Neural cell (in vitro differentiated cells): Measurements from ENCODE around the gene ATP2B2. TPM values are rescaled to one million over a fixed set of nuclear protein-coding genes. Genes with fewer than 3 reads are reported as not detected.

Experiments
- H2AFZ ChIP-seq: fragments of 200-600, 300-800 bp; sonication (generic), shearing (Covaris generic); 2 replicates; pipeline ENCODE4 v1.6.0; 2014; ENCODE audit warnings: low read depth, mild to moderate bottlenecking, antibody characterized with exemption, low read length, moderate library complexity
- H3F3A ChIP-seq: fragments of 200-600 bp; shearing (Covaris generic); 2 replicates; pipeline ENCODE4 v1.6.1; 2016; ENCODE audit warnings: mild to moderate bottlenecking, moderate library complexity, mixed read lengths, antibody characterized with exemption, low read length; ENCODE audit not compliant: insufficient read depth, poor library complexity, severe bottlenecking
- H3K27ac ChIP-seq: fragments of 200-600, 300-800 bp; sonication (generic), shearing (Covaris generic); 2 replicates; pipeline ENCODE4 v1.5.1; 2014; ENCODE audit warnings: mild to moderate bottlenecking, low read length, moderate library complexity
- H3K27me3 ChIP-seq: fragments of 300-800, 200-600 bp; sonication (generic), shearing (Covaris generic); 2 replicates; pipeline ENCODE4 v1.6.0; 2014; ENCODE audit warnings: mild to moderate bottlenecking, low read depth, low read length, moderate library complexity; ENCODE audit not compliant: insufficient read depth
- H3K36me3 ChIP-seq: fragments of 300-800, 200-600 bp; sonication (generic), shearing (Covaris generic); 2 replicates; pipeline ENCODE4 v1.5.1; 2014; ENCODE audit warnings: mild to moderate bottlenecking, antibody characterized with exemption, low read length, moderate library complexity; ENCODE audit not compliant: insufficient read depth
- H3K4me2 ChIP-seq: fragments of 300-800, 200-600 bp; sonication (generic), shearing (Covaris generic); 2 replicates; pipeline ENCODE4 v1.6.0; 2014; ENCODE audit warnings: mild to moderate bottlenecking, low read length
- H3K4me3 ChIP-seq: fragments of 300-800, 200-600 bp; sonication (generic), shearing (Covaris generic); 2 replicates; pipeline ENCODE4 v1.5.1; 2014; ENCODE audit warnings: mild to moderate bottlenecking, low read length, moderate library complexity
- H3K79me2 ChIP-seq: fragments of 200-600 bp; shearing (Covaris generic); replicated peaks from 2 replicates; pipeline ENCODE4 v1.6.0; 2014; ENCODE audit warnings: mild to moderate bottlenecking, low read length, moderate library complexity; ENCODE audit not compliant: insufficient read depth
- H3K9ac ChIP-seq: fragments of 300-800, 200-600 bp; sonication (generic), shearing (Covaris generic); 2 replicates; pipeline ENCODE4 v1.6.1; 2016; ENCODE audit warnings: mild to moderate bottlenecking, low read length, mixed read lengths
- H3K9me2 ChIP-seq: fragments of 200-600 bp; shearing (Covaris generic); 2 replicates; pipeline ENCODE4 v1.6.1; 2016; ENCODE audit warnings: mild to moderate bottlenecking, low read length, mixed read lengths; ENCODE audit not compliant: insufficient read depth
- H3K9me3 ChIP-seq: fragments of 200-600, 300-800 bp; sonication (generic), shearing (Covaris generic); 2 replicates; pipeline ENCODE4 v1.6.1; 2016; ENCODE audit warnings: mild to moderate bottlenecking, mixed run types, low read length, moderate library complexity, mixed read lengths
- H4K20me1 ChIP-seq: fragments of 200-600 bp; shearing (Covaris generic); 2 replicates; pipeline ENCODE4 v1.6.1; 2016; ENCODE audit warnings: mild to moderate bottlenecking, mixed run types; ENCODE audit not compliant: insufficient read depth
- EP300 ChIP-seq: fragments of 450-650 bp; conservative IDR thresholded peaks from 2 replicates; pipeline ENCODE4 v1.6.1; 2014; ENCODE audit warnings: antibody characterized with exemption, mild to moderate bottlenecking, moderate library complexity; ENCODE audit not compliant: poor library complexity, severe bottlenecking
- EZH2 ChIP-seq: fragments of 200-600, 300-800 bp; shearing (Covaris generic), sonication (generic); IDR thresholded peaks from 2 replicates; pipeline ENCODE4 v1.6.1; 2014; ENCODE audit warnings: antibody characterized with exemption, low read length, borderline replicate concordance, mild to moderate bottlenecking; ENCODE audit not compliant: insufficient read depth, poor library complexity, severe bottlenecking
- MXI1 ChIP-seq: fragments of 450-650 bp; conservative IDR thresholded peaks from 2 replicates; pipeline ENCODE4 v1.6.1; 2014; ENCODE audit warnings: antibody characterized with exemption, mild to moderate bottlenecking; ENCODE audit not compliant: poor library complexity, severe bottlenecking
- POLR2AphosphoS5 ChIP-seq: IDR thresholded peaks from 2 replicates; pipeline ENCODE4 v1.6.1; 2012
- RAD21 ChIP-seq: fragments of 450-650 bp; conservative IDR thresholded peaks from 2 replicates; pipeline ENCODE4 v1.6.1; 2014; ENCODE audit warnings: antibody characterized with exemption, mild to moderate bottlenecking, moderate library complexity
- SMC3 ChIP-seq: fragments of 450-650 bp; conservative IDR thresholded peaks from 2 replicates; pipeline ENCODE4 v1.6.1; 2014; ENCODE audit warnings: antibody characterized with exemption, mild to moderate bottlenecking, moderate library complexity; ENCODE audit not compliant: poor library complexity
- TAF1 ChIP-seq: IDR thresholded peaks from 2 replicates; pipeline ENCODE4 v1.6.1; 2012; ENCODE audit warnings: low read depth
- polyA minus RNA-seq: library from RNA; depleted of rRNA, polyadenylated mRNA; stranded (reverse); fragments of >200 nt; gene quantifications from 2 replicates; pipeline ENCODE4 v1.2.3, GENCODE V29; 2014
- polyA plus RNA-seq: library from polyadenylated mRNA; depleted of rRNA; stranded (reverse); fragments of >200 nt; gene quantifications from 2 replicates; pipeline ENCODE4 v1.2.3, GENCODE V29; 2014
- TF ChIP-seq, protein P1 (sequence below): IDR thresholded peaks from 2 replicates; pipeline ENCODE4 v1.6.1; 2012; ENCODE audit warnings: borderline replicate concordance
- TF ChIP-seq, protein P2 (sequence below): fragments of 450-650 bp; IDR thresholded peaks from 2 replicates; pipeline ENCODE4 v1.5.1; 2014; ENCODE audit warnings: antibody characterized with exemption, mild to moderate bottlenecking, moderate library complexity; ENCODE audit not compliant: poor library complexity, severe bottlenecking

The ATP2B2 gene
- 8.3 and 9.5 TPM in 2 replicates for polyA plus RNA-seq
- 27.8 and 28.0 TPM in 2 replicates for polyA minus RNA-seq

DNA sequence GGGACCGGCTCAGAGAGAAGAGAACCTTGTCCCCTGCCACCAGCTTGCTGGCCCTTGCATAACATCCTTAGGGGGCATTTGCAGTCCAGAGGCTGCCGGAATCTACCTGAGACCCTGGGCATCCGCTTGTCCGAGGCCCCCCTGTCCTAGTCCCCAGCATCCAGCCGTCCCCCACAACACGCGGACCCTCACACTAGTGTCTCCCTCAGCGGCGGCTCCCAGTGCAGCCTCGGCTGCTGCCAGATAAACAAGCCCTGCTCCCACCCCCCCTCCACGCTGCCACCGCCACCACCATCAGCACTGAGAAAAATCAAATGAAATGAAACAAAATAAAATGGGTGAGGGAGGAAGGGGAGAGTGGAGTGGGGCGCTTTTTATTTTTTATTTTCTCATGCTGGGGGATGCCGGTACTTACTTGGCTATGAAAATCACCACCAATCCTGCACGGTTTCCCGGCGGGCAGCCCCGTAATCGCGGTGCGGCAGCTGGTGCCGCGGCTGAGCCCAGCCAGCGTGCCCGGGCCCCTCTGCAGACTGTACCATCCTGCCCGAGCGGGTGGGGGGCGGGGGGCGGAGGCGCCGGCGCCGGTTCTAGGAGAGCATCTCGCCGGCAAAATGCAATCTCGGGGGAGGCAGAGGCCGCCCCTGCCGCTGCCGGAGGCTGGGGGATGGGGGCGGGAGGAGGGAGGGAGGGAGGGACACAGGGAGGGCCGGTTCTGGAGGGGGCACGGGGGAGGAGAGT lies at the start of gene ATP2B2:
Gene ATP2B2, minus strand, starts transcription at position 537 of the 741 bp plus-strand sequence. CDS start 56,043 bp downstream, outside the sequence.
- Histone ChIP-seq H3K9ac (peak within 1 kb of the TSS; percentile 70), H4K20me1 (no peaks in the 10 kb centered on the region), H2AFZ (peak within 1 kb of the TSS; percentile 33), H3K27ac (peak within 1 kb of the TSS; percentile 28), H3K36me3 (no peaks in the 10 kb centered on the region), H3K79me2 (no peaks in the 10 kb centered on the region), H3K4me3 (peak within 1 kb of the TSS; percentile 68), H3K4me2 (peak within 1 kb of the TSS; percentile 59), H3F3A (no peaks in the 10 kb centered on the region), H3K9me3 (no peaks in the 10 kb centered on the region), H3K9me2 (no peaks in the 10 kb centered on the region), H3K27me3 (no peaks in the 10 kb centered on the region)
- TF ChIP-seq, protein P1, sequence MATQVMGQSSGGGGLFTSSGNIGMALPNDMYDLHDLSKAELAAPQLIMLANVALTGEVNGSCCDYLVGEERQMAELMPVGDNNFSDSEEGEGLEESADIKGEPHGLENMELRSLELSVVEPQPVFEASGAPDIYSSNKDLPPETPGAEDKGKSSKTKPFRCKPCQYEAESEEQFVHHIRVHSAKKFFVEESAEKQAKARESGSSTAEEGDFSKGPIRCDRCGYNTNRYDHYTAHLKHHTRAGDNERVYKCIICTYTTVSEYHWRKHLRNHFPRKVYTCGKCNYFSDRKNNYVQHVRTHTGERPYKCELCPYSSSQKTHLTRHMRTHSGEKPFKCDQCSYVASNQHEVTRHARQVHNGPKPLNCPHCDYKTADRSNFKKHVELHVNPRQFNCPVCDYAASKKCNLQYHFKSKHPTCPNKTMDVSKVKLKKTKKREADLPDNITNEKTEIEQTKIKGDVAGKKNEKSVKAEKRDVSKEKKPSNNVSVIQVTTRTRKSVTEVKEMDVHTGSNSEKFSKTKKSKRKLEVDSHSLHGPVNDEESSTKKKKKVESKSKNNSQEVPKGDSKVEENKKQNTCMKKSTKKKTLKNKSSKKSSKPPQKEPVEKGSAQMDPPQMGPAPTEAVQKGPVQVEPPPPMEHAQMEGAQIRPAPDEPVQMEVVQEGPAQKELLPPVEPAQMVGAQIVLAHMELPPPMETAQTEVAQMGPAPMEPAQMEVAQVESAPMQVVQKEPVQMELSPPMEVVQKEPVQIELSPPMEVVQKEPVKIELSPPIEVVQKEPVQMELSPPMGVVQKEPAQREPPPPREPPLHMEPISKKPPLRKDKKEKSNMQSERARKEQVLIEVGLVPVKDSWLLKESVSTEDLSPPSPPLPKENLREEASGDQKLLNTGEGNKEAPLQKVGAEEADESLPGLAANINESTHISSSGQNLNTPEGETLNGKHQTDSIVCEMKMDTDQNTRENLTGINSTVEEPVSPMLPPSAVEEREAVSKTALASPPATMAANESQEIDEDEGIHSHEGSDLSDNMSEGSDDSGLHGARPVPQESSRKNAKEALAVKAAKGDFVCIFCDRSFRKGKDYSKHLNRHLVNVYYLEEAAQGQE = no peak
- TF ChIP-seq EP300 = no peak
- peak; percentile 41 for TF ChIP-seq MXI1
- TF ChIP-seq SMC3 = peak; percentile 39
- peak; percentile 60 for TF ChIP-seq POLR2AphosphoS5
- peak; percentile 45 for TF ChIP-seq RAD21
- TF ChIP-seq, protein P2, sequence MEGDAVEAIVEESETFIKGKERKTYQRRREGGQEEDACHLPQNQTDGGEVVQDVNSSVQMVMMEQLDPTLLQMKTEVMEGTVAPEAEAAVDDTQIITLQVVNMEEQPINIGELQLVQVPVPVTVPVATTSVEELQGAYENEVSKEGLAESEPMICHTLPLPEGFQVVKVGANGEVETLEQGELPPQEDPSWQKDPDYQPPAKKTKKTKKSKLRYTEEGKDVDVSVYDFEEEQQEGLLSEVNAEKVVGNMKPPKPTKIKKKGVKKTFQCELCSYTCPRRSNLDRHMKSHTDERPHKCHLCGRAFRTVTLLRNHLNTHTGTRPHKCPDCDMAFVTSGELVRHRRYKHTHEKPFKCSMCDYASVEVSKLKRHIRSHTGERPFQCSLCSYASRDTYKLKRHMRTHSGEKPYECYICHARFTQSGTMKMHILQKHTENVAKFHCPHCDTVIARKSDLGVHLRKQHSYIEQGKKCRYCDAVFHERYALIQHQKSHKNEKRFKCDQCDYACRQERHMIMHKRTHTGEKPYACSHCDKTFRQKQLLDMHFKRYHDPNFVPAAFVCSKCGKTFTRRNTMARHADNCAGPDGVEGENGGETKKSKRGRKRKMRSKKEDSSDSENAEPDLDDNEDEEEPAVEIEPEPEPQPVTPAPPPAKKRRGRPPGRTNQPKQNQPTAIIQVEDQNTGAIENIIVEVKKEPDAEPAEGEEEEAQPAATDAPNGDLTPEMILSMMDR = no peak
- TF ChIP-seq TAF1 = peak; percentile 18
- TF ChIP-seq EZH2 = no peak

DNA sequence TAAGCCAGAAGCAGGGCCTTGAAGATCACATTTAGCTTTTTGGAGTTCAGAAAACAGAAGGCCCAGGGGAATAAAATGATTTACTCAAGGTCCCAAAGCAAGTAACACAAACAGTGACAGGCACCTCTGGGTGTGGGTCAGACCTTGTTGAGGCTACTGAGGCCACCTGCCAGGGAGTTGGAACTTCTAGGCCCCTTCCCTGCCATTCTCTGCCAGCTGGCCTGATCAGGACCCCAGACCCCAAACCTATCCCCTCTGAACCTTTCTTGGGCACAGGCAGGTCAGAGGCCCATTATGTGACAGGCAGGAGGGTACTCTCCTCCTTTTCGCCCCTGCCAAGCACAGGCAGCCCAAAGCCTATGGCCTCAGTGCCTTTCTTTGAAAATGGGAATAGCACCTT lies 49.4 kb upstream of the ATP2B2 start:
- Histone ChIP-seq H3K36me3 (no peaks in the 10 kb centered on the region), H3K27ac (no peak overlapping the region), H3K9ac (no peak overlapping the region)

More for the DNA sequence above, 49.4 kb upstream of the ATP2B2 start:
- H2AFZ ChIP-seq = no peak overlapping the region
- H3K9me2 ChIP-seq = no peaks in the 10 kb centered on the region
- TF ChIP-seq, protein P2 = no peak
- no peak for TF ChIP-seq EP300
- TF ChIP-seq POLR2AphosphoS5 = no peak
- TF ChIP-seq SMC3 = no peak
- TF ChIP-seq MXI1 = no peak
- no peaks in the 10 kb centered on the region for H3K27me3 ChIP-seq
- H3K9me3 ChIP-seq = no peaks in the 10 kb centered on the region
- no peaks in the 10 kb centered on the region for H3K79me2 ChIP-seq
- no peaks in the 10 kb centered on the region for H4K20me1 ChIP-seq
- H3K4me3 ChIP-seq = no peak overlapping the region
- peaks cover 4% of the 10 kb centered on the region for H3F3A ChIP-seq
- H3K4me2 ChIP-seq = no peak overlapping the region
